Large intestine (tissue), 3 donors: ENCODE data around the gene GKN2. TPM values are rescaled to one million over a fixed set of nuclear protein-coding genes. Genes with fewer than 3 reads are reported as not detected.
"Not testable (repeated sequence)": the region's sequence is repeated elsewhere in the genome, so short reads cannot be mapped to it uniquely, and the experiment has no call there.

Experiments
- DNase-seq, 2 donors: peaks; one replicate each; pipeline versions ENCODE4 v3.0.0 to v3.0.0-alpha.2; 2013
- H3K27ac ChIP-seq: one replicate; pipeline ENCODE4 v1.5.1; 2013; ENCODE audit warnings: low read length
- H3K27me3 ChIP-seq: 2 replicates; pipeline ENCODE4 v1.6.1; 2013; ENCODE audit warnings: low read length; ENCODE audit not compliant: control insufficient read depth, insufficient read depth
- H3K36me3 ChIP-seq: 2 replicates; pipeline ENCODE4 v1.6.1; 2013; ENCODE audit warnings: low read length; ENCODE audit not compliant: control insufficient read depth, insufficient read depth
- H3K4me1 ChIP-seq: one replicate; pipeline ENCODE4 v1.6.1; 2013; ENCODE audit warnings: low read length; ENCODE audit not compliant: control insufficient read depth, insufficient read depth
- H3K4me3 ChIP-seq: one replicate; pipeline ENCODE4 v1.5.1; 2013; ENCODE audit warnings: low read length
- H3K9me3 ChIP-seq: one replicate; pipeline ENCODE4 v1.6.1; 2013; ENCODE audit warnings: mild to moderate bottlenecking, low read depth, low read length, moderate library complexity; ENCODE audit not compliant: control insufficient read depth
- WGBS: methylation state at CpG from one replicate; pipeline ENCODE4 v1.1.5; 2013; ENCODE audit warnings: low lambda C conversion rate; ENCODE audit not compliant: insufficient coverage; 5-methylcytosine and 5-hydroxymethylcytosine counted together
- polyA plus RNA-seq: library from polyadenylated mRNA; unstranded; fragments of 120-200 nt; gene quantifications from one replicate; pipeline ENCODE4 v1.2.1, GENCODE V29; 2013

Gene GKN2
- polyA plus RNA-seq, 1 donor = 0.10 TPM

GRCh38 chr2:68961380-68961779 lies 8.7 kb upstream of the GKN2 start:
- H3K4me1 ChIP-seq = no peaks in the 10 kb centered on the region
- no peak overlapping the region for H3K4me3 ChIP-seq
- no peak overlapping the region for H3K27ac ChIP-seq
- no peaks in the 10 kb centered on the region for H3K9me3 ChIP-seq
- H3K36me3 ChIP-seq = no peaks in the 10 kb centered on the region
- DNase-seq = no peak
- no CpG with 5 or more reads among the region's 4 CpGs for WGBS
- no peaks in the 10 kb centered on the region for H3K27me3 ChIP-seq

- H3K27me3 ChIP-seq = no peaks in the 10 kb centered on the region
- no peaks in the 10 kb centered on the region for H3K36me3 ChIP-seq
- WGBS = 100% methylated on average over 1 of the region's 1 CpG
- no peak for DNase-seq
- no peak overlapping the region for H3K27ac ChIP-seq
- no peak overlapping the region for H3K4me3 ChIP-seq
- no peaks in the 10 kb centered on the region for H3K4me1 ChIP-seq
- no peaks in the 10 kb centered on the region for H3K9me3 ChIP-seq
Observed at GRCh38 chr2:68959001-68959400, 6.3 kb upstream of the GKN2 start.

GRCh38 chr2:68955432-68955831 lies 2.7 kb upstream of the GKN2 start:
- H3K27me3 ChIP-seq, H3K9me3 ChIP-seq, H3K36me3 ChIP-seq: not testable (repeated sequence)

GRCh38 chr2:68951899-68952298 lies 794 bp downstream of the GKN2 start:
- DNase-seq = no peak
- Histone ChIP-seq H3K4me1 (no peaks in the 10 kb centered on the region), H3K27me3 (no peaks in the 10 kb centered on the region), H3K36me3 (no peaks in the 10 kb centered on the region), H3K4me3 (no peak overlapping the region), H3K27ac (no peak overlapping the region), H3K9me3 (no peaks in the 10 kb centered on the region)
- 70% methylated on average over 2 of the region's 4 CpGs for WGBS

More at GRCh38 chr2:68955432-68955831, 2.7 kb upstream of the GKN2 start:
- DNase-seq, H3K4me1 ChIP-seq, H3K4me3 ChIP-seq, H3K27ac ChIP-seq: not testable (repeated sequence)
- WGBS = 96% methylated on average over 3 of the region's 5 CpGs

GRCh38 chr2:68948710-68949109 lies 4.0 kb downstream of the GKN2 start:
- H3K9me3 ChIP-seq = no peaks in the 10 kb centered on the region
- no peaks in the 10 kb centered on the region for H3K36me3 ChIP-seq
- no peaks in the 10 kb centered on the region for H3K4me1 ChIP-seq
- no peaks in the 10 kb centered on the region for H3K27me3 ChIP-seq
- no peak for DNase-seq
- H3K4me3 ChIP-seq = no peak overlapping the region
- WGBS = 100% methylated on average over 1 of the region's 1 CpG
- H3K27ac ChIP-seq = no peak overlapping the region

- no peak for DNase-seq
- Histone ChIP-seq H3K9me3 (no peaks in the 10 kb centered on the region), H3K4me3 (no peak overlapping the region), H3K36me3 (no peaks in the 10 kb centered on the region), H3K27ac (no peak overlapping the region), H3K4me1 (no peaks in the 10 kb centered on the region), H3K27me3 (no peaks in the 10 kb centered on the region)
- no CpG with 5 or more reads among the region's 3 CpGs for WGBS
Observed at GRCh38 chr2:68946117-68946516, 6.6 kb downstream of the GKN2 start.

- Histone ChIP-seq H3K9me3 (peaks cover 4% of the 10 kb centered on the region), H3K27ac (no peak overlapping the region), H3K36me3 (no peaks in the 10 kb centered on the region), H3K27me3 (no peaks in the 10 kb centered on the region), H3K4me1 (no peaks in the 10 kb centered on the region), H3K4me3 (no peak overlapping the region)
- no CpG with 5 or more reads among the region's 27 CpGs for WGBS
- peak; percentile 30 to 50 for DNase-seq
Observed at GRCh38 chr2:68943581-68944568, 8.8 kb downstream of the GKN2 start.

- Histone ChIP-seq H3K9me3 (peaks cover 4% of the 10 kb centered on the region), H3K36me3 (no peaks in the 10 kb centered on the region), H3K4me3 (no peak overlapping the region), H3K27ac (no peak overlapping the region), H3K4me1 (no peaks in the 10 kb centered on the region), H3K27me3 (no peaks in the 10 kb centered on the region)
- no peak for DNase-seq
Observed at GRCh38 chr2:68942827-68943226, 9.9 kb downstream of the GKN2 start.

GRCh38 chr2:68940369-68940768 lies 12.3 kb downstream of the GKN2 start:
- Histone ChIP-seq H3K4me3 (no peak overlapping the region), H3K9me3 (peaks cover 4% of the 10 kb centered on the region), H3K27ac (no peak overlapping the region), H3K27me3 (no peaks in the 10 kb centered on the region), H3K4me1 (no peaks in the 10 kb centered on the region), H3K36me3 (no peaks in the 10 kb centered on the region)
- no peak for DNase-seq
- WGBS = 88% methylated on average over 1 of the region's 1 CpG

GRCh38 chr2:68939962-68940361 lies 12.7 kb downstream of the GKN2 start:
- H3K27ac ChIP-seq = no peak overlapping the region
- no peaks in the 10 kb centered on the region for H3K36me3 ChIP-seq
- no peaks in the 10 kb centered on the region for H3K27me3 ChIP-seq
- DNase-seq = no peak
- peaks cover 4% of the 10 kb centered on the region for H3K9me3 ChIP-seq
- WGBS = no CpG with 5 or more reads among the region's 1 CpG
- no peaks in the 10 kb centered on the region for H3K4me1 ChIP-seq
- H3K4me3 ChIP-seq = no peak overlapping the region

GRCh38 chr2:68938938-68939337 lies 13.8 kb downstream of the GKN2 start:
- H3K4me1 ChIP-seq = no peaks in the 10 kb centered on the region

More at GRCh38 chr2:68938938-68939337, 13.8 kb downstream of the GKN2 start:
- WGBS = no CpG with 5 or more reads among the region's 3 CpGs
- Histone ChIP-seq H3K9me3 (peaks cover 4% of the 10 kb centered on the region), H3K4me3 (no peak overlapping the region), H3K27me3 (no peaks in the 10 kb centered on the region), H3K36me3 (no peaks in the 10 kb centered on the region), H3K27ac (no peak overlapping the region)
- DNase-seq = no peak
